ENCODE data around the gene PRKCH. TPM values are rescaled to one million over a fixed set of nuclear protein-coding genes. Genes with fewer than 3 reads are reported as not detected.

Gene PRKCH
- total RNA-seq, 1 donor from 2014 or later: 20.2 TPM

DNA sequence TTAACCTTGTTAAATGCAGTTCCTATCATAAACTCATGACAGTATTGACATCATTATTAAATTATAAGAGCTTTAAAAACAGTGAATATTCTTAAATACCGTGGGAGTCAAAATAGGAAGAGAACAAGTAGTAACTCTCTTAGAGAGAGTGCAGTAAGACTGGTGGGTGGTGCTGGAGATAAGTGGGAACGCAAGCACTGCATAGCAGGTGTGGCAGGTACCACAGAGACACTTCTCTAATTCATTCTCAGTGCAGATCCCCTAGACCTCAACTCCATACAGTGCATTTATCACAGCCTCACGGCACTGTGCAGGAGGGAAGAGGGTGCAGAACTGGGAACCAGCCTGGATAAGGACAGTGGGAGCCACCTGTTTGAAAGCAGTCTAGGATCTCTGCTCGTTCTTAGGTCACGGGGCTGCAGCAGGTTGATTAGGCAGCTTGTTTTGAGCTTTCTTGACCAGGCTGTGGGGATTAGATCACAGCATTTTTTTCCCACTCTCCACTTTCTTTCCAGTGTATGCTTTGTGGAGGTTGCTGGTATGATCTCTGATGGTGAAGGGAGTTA, 165.6 kb downstream of the PRKCH start:
- Histone ChIP-seq H3K36me3 (no peaks in the 10 kb centered on the region), H3K9me3 (no peaks in the 10 kb centered on the region), H3K4me3 (no peak overlapping the region), H3K27ac (no peak overlapping the region), H3K27me3 (no peaks in the 10 kb centered on the region), H3K4me1 (no peaks in the 10 kb centered on the region)
- TF ChIP-seq, protein P1, sequence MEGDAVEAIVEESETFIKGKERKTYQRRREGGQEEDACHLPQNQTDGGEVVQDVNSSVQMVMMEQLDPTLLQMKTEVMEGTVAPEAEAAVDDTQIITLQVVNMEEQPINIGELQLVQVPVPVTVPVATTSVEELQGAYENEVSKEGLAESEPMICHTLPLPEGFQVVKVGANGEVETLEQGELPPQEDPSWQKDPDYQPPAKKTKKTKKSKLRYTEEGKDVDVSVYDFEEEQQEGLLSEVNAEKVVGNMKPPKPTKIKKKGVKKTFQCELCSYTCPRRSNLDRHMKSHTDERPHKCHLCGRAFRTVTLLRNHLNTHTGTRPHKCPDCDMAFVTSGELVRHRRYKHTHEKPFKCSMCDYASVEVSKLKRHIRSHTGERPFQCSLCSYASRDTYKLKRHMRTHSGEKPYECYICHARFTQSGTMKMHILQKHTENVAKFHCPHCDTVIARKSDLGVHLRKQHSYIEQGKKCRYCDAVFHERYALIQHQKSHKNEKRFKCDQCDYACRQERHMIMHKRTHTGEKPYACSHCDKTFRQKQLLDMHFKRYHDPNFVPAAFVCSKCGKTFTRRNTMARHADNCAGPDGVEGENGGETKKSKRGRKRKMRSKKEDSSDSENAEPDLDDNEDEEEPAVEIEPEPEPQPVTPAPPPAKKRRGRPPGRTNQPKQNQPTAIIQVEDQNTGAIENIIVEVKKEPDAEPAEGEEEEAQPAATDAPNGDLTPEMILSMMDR (IDR thresholded peaks at IDR 0.05): no peak
- no peak for DNase-seq (ENCODE audit: low spot score in 2 of 2)
- intact Hi-C loops (cut with DNase I): no loop called here

DNA sequence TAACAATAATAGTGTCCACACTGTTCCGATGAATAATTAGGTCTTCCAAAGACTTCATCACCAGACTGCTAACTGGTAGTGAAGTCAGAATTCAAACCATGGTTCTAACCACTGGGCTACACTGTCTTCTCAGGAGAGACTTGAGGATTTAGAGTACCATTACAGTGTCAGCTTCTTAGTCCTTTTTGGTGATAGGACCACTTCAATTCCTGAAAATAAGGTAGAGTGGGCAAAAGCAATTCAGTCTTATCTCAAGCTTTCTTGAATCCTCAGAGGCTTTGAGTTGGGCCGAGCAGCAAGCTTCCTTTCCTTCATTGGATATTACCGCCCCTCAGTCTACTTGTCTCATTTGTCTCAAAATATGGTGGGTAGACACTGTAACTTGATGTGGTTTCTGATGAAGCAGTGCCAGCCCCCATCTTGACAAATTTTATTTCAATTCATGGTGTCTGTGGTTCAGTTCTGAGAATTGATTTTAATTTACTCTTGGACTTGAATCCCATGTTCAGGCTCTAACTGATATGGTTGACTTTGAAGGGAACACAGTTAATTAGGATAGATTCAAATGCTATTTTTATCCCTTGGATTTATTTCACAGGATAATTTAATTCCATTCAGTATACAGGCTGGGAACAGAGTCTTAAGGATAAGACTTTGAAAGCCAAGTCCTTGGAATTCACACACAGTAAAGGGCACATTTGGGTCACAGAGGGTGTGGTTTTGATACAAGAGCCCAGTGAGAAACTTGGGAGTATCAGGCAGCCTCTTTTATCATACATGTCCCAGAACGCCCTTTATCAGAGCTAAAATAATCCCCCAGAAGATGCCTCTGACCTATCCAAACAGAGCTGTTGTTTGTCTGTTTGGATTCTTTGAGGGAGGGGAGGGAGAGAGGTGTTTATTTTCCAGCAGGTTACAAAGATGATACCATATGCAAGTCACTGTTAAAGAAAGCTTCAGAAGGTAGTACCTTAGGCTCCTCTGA, 167.3 kb downstream of the PRKCH start:
- H3K4me3 ChIP-seq: no peak overlapping the region
- H3K4me1 ChIP-seq: peaks cover 0 to 6% of the 10 kb centered on the region in 2 donors
- H3K27ac ChIP-seq: peak overlapping the region; percentile 39 to 44
- H3K36me3 ChIP-seq: no peaks in the 10 kb centered on the region
- H3K9me3 ChIP-seq: no peaks in the 10 kb centered on the region
- no peaks in the 10 kb centered on the region for H3K27me3 ChIP-seq
- TF ChIP-seq, protein P1 (IDR thresholded peaks at IDR 0.05): no peak
- DNase-seq (ENCODE audit: low spot score in 2 of 2): no peak
- intact Hi-C loops (cut with DNase I): no loop called here

- peak overlapping the region; percentile 39 to 44 for H3K27ac ChIP-seq
- DNase-seq (ENCODE audit: low spot score in 2 of 2): no peak
- TF ChIP-seq, protein P1 (IDR thresholded peaks at IDR 0.05): no peak
- peaks cover 0 to 6% of the 10 kb centered on the region in 2 donors for H3K4me1 ChIP-seq
- no peaks in the 10 kb centered on the region for H3K36me3 ChIP-seq
- intact Hi-C loops (cut with DNase I): no loop called here
- H3K4me3 ChIP-seq: no peak overlapping the region
- no peaks in the 10 kb centered on the region for H3K9me3 ChIP-seq
- H3K27me3 ChIP-seq: no peaks in the 10 kb centered on the region
Measured at GRCh38 chr14:61489512-61489911, 168.1 kb downstream of the PRKCH start.

- TF ChIP-seq, protein P1 (IDR thresholded peaks at IDR 0.05): no peak
- no peaks in the 10 kb centered on the region for H3K27me3 ChIP-seq
- peak; percentile 46 to 78 for DNase-seq (ENCODE audit: low spot score in 2 of 2)
- H3K4me3 ChIP-seq: no peak overlapping the region
- no peaks in the 10 kb centered on the region for H3K36me3 ChIP-seq
- intact Hi-C loops (cut with DNase I): no loop called here
- peak overlapping the region in 1 of 2 donors; percentile 42 for H3K27ac ChIP-seq
- no peaks in the 10 kb centered on the region for H3K9me3 ChIP-seq
- H3K4me1 ChIP-seq: peaks cover 0 to 6% of the 10 kb centered on the region in 2 donors
Measured at GRCh38 chr14:61489932-61490331, 168.6 kb downstream of the PRKCH start.

GRCh38 chr14:61491224-61491623, 169.8 kb downstream of the PRKCH start:
- no peaks in the 10 kb centered on the region for H3K36me3 ChIP-seq
- no peak overlapping the region for H3K27ac ChIP-seq
- DNase-seq (ENCODE audit: low spot score in 2 of 2): no peak
- TF ChIP-seq, protein P1 (IDR thresholded peaks at IDR 0.05): no peak
- intact Hi-C loops (cut with DNase I): no loop called here
- H3K4me3 ChIP-seq: no peak overlapping the region
- no peaks in the 10 kb centered on the region for H3K9me3 ChIP-seq
- H3K27me3 ChIP-seq: no peaks in the 10 kb centered on the region
- peaks cover 0 to 6% of the 10 kb centered on the region in 2 donors for H3K4me1 ChIP-seq

All from ascending aorta (tissue), 2 donors.